HG03175 (cell line): ENCODE data around the gene TCEAL7.

Source experiments
- ATAC-seq: cut with Tn5 transposase; IDR thresholded peaks from one replicate; pipeline ENCODE4 v1.9.1; 2021; ENCODE audit warnings: mild to moderate bottlenecking, moderate library complexity; ENCODE audit not compliant: unreplicated experiment

TCEAL7 gene

DNA sequence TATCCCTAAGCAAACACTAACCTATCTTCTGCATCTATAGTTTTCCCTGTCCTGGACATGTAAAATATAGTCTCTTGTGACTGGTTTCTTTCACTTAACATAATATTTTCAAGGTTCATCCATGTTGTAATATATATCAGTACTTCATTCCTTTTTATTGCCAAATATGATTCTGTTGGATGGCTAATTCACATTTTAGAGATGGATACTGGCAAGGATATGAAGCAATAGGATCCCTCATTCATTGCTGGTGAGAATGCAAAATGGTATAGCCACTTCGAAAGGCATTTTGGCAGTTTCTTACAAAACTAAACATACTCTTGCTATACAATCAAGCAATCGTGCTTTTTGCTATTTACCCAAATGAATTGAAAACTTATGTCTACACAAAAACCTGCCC, 33.0 kb downstream of the TCEAL7 start:
- ATAC-seq = no peak

DNA sequence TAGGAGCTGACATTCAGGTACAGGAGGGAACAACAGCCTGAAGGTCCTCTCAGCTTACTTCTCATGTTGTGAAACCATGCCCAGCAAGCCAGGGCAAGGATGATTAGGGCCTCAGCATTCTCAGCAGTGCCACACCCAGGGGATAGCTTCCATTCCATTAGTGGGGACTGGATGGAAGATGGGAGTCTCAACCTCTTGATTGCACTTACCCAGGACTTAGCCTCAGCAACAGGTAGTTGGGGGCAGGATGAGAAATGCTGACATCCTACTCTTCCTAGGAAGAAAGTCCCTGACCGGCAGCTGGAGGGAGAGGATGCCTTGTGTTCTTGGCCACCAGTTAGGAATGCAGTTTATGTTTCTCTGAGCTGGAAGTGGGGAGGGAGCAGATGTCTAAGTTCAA, 37.5 kb downstream of the TCEAL7 start:
- ATAC-seq = no peak

DNA sequence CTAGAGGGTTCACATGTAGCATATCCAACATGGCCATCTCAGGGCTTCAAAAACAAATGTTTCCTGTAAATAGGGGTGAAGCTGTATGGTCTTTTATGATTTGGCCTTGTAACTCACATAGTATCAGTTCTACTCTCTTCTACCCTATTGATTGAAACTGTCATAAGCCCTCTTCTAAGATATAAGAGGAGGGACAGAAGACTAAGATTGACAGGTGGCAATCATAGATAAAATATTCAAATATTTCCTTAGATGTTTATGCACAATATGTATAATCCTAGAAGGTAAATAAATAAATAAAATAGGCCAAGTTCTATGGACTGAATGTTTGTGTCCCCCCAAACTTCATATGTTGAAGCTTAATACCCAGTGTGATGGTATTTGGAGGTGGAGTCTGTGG, 39.4 kb downstream of the TCEAL7 start:
- ATAC-seq = no peak

DNA sequence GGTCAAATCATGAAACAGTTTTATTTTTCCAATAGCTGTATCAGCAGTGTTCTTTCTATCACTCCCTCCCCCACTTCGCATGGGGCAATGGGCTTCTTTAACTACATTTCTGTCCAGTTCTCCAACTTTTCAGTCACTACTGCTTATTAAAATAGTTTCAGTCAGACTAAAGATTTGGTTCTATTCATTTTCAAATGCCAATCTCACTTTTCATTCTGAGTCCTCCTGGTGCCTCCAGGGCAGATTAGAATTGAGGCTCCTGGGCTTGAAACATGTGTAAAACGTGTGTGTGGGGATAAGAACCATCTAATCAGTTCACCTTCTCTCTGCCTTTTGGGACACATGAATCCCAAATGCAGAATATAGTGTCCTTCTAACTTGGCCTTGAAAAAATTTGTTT, 42.8 kb downstream of the TCEAL7 start:
- no peak for ATAC-seq

GRCh38 chrX:103373581-103373980, 43.5 kb downstream of the TCEAL7 start:
- ATAC-seq = no peak

DNA sequence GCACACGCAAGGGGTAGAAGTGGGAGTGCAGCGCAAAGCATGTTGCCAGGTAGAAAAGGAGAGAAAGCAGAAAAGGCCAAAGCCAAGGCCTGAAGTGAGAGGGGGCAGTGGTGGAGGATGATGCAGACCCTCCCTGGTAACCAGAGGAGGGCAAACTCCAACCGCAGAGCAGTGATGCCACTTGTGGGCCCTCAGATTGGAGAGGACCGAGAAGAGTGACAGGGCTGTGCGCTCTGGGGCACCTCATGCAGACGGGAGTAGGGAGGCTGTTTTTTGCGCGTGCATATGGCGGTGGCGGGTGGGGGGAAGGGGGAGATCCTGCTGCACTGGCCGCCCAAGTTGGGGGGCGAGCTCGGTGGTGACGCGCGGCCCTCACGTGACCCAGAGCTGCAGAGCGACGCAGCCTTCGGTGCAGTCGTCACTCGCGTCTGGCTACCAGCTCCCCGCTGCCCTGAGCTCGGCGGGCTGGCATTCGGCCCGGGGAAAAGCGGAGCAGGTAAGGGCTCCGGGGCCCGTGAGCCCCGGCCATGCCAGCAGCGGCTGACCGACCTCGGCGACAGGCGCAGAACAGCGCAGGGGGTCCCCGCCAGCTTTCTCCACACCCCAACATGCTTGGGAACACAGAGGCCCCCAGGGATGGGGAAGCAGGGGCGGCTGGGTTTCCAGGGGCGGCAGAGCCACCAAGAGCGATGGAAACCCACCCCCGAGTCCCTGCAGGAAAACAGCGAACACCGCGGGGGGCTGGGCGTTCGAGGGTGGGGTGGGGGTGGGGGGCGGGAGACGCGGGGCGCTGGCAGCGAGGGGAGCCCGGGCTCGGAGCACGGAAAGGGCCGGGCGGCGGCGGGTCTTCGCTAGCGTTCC, 46.3 kb downstream of the TCEAL7 start, which contains the start of gene BEX3:
Gene BEX3, plus strand, starts transcription at position 421 of the 861 bp plus-strand sequence. CDS start 984 bp downstream, outside the sequence.
- no peak for ATAC-seq

- no peak for ATAC-seq
These were observed 46.9 kb downstream of the TCEAL7 start for GRCh38 chrX:103376979-103377324.

GRCh38 chrX:103378990-103379389, 49.0 kb downstream of the TCEAL7 start:
- ATAC-seq = no peak
